GM18861 (cell line): ENCODE data around the gene USP1.

Experiments
- ATAC-seq: cut with Tn5 transposase; IDR thresholded peaks from one replicate; pipeline ENCODE4 v1.9.1; 2021; ENCODE audit not compliant: unreplicated experiment

Gene USP1

DNA sequence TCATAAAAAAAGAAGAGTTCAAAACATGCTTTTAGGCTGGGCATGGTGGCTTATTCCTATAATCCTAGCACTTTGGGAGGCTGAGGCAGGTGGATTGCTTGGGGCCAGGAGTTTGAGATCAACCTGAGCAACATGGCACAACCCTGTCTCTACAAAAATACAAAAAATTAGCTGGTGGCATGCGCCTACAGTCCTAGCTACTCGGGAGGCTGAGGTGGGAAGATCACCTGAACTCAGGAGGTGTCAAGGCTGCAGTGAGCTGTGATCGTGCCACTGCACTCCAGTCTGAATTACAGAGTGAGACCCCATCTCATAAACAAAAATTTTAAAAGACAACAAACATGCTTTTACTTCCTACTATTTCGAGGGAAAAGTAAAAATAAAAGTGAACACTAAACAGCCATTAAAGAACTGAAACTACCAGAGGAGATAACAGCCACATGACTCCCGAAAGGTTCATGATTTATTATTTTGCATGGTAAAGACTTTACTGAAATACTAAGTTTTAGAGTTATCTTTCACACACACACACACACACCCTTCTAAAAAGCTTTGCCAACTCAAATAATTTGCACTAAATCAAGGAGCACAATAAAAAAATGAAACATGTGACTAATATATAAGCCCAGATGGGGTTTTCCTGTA, 48.1 kb downstream of the USP1 start:
- ATAC-seq, result no peak

DNA sequence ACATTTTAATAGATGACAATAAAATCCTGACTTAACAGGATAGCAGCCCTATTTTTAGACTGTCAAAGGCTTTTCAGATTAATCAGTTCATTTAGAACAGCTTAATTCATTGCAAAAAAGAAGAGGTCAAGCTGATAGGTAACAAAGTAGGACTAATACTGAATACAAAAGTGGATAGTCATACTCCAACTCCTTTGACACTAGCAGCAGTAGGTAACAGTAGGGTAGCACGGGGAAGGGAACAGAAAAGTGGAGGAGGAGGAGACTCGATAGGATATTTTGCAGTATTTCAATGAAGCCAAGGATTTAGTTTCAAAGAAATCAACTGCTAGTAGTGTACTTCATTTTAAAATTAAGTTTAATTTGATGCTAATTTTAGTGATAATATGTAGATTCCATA, 51.1 kb downstream of the USP1 start:
- ATAC-seq, result no peak

DNA sequence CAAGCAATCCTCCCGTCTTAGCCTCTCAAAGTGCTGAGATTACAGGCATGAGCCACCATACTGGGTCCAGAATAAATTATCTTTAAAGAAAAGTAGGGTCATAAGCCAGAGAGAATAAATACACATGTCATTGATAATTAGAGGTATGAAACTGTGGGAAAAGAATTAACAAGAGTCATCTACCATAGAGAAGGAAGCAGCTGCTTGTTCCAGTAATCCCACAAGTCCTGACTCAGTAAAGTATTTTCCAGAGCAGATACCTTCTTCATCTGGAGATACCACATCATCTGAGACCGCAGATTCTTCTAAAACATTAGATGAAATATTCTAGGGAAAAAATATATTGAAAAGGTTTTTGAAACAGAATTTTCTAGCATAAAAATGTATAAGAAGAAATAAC, 55.7 kb downstream of the USP1 start:
- no peak for ATAC-seq

DNA sequence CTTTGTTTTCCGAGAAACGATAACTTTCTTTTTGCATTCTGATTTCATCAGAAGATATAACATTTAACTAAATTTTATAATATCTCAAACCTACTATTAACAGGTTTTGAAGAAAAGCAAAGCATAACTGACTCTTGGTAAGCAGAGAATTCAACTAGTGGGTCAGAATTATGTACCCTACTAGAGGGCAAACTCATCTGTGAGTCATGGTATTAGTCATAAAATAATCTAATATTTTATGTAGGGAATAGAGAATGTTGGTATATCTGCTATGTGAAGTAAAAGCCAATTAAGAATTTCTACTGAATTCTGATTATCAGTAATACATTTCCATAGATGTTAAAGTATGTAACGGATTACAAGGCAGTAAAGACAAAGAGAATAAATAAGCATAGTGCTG, 56.8 kb downstream of the USP1 start:
- ATAC-seq, result no peak

DNA sequence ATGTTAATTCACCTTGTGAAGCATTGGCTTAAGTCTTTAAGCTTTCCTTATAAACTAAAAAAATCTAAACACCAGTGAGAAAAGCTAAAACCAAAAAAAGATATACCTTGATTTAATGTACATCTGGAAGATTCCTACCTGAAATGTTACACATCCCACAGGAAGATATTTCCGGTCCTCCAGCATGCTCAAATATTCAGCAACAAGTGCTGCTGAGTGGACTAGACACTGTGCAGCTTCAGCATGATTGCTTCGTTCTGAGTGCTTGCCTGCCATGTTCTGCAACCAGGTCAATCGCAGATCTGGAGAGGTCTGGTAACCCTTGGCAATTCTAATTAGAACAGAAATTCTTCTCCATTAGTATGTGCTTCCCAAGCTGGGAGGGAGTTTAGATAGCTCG, 57.3 kb downstream of the USP1 start:
- ATAC-seq, result no peak

DNA sequence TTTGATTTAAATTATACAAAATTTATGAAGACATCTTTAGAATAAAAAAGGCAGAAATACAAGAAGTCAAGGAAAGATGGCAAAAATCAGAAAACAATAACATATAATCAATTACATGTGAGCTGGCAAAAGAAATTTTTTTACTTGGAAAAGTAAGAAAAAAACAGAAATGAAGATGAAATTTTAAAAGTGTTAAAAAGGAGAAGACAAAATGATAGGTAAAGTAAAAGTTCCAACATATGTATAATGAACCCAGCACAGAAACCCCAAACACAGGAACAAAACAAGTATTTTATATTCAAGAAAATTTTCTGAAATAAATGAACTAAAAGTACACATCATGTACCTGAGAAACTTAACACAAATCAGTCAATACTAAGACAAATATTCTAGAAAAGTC, 63.4 kb downstream of the USP1 start:
- no peak for ATAC-seq
